DOHH2 (cell line): Measurements from ENCODE around the gene CALY.

Source experiments
- CTCF ChIP-seq: fragments of 200-600 bp; sonication (generic); IDR thresholded peaks from one replicate; pipeline ENCODE4 v1.5.1; 2014; ENCODE audit warnings: antibody characterized with exemption, mild to moderate bottlenecking, low read depth, low read length; ENCODE audit not compliant: poor library complexity, severe bottlenecking
- EZH2phosphoT487 ChIP-seq: fragments of 200-600 bp; sonication (generic); IDR thresholded peaks from 2 replicates; pipeline ENCODE4 v1.6.1; 2017; ENCODE audit warnings: borderline replicate concordance, mild to moderate bottlenecking, antibody characterized with exemption, low read length, moderate library complexity, mixed read lengths

DNA sequence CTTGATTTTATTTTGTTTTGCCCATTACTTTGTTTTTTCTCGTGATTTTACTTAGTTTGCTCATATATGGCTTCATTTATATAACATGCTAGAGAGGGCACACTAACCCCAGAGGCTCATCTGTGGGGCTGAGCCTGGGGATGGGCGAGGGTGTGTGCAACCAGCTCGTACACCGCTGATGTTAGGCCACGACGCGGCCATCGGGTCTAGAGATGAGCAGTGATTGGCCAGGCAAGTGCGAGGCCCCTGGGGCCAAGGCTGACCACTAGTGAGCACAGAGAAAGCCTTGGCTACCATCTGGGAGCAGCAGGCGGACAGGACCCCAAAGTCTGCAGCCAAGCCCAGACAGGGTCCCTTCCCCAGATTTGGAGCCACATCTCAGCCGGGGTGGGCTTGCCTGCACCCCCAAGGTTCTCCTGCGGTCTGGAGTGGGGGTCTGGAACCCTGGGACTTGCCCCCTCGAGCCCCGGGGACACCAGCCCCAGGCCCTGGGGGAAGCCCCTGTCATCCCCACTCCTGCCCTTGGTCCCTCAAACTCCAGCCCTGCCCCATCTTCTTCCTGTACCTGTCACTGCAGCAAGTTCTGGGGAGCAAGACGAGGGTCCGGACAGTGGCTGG is 17.4 kb upstream of the CALY start:
- TF ChIP-seq CTCF (no peak), EZH2phosphoT487 (no peak)
